GM10266 (cell line): ENCODE measurements around the gene OR14C36.

ENCODE experiments used
- DNase-seq: peaks from one replicate; pipeline ENCODE4 v3.0.0; 2012; ENCODE audit errors: extremely low spot score
- CTCF ChIP-seq: IDR thresholded peaks from 2 replicates; pipeline ENCODE4 v1.5.1; 2012; ENCODE audit warnings: mild to moderate bottlenecking, low read depth; ENCODE audit not compliant: control insufficient read depth, insufficient read depth; ENCODE audit errors: missing control alignments

OR14C36 gene

DNA sequence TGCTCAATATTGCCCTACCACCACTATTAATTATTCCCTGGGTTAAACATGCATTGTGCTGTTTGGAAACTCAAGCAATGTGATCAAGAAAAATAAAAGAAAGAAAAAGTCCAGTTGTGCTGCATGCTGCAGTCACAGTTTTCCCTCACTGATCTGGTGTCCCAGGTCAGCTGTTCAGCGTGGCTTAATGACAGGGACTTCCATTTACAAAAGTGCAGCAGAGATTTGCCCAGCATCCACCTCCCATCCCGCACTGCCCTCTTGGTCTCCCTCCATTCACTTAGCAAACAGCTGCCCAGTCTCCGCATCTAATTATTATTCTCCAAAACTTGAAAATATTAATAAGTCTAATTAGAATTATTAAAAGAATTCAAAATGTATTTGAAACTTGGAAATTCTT, 10.8 kb downstream of the OR14C36 start:
- no peak for TF ChIP-seq CTCF
- no peak for DNase-seq

DNA sequence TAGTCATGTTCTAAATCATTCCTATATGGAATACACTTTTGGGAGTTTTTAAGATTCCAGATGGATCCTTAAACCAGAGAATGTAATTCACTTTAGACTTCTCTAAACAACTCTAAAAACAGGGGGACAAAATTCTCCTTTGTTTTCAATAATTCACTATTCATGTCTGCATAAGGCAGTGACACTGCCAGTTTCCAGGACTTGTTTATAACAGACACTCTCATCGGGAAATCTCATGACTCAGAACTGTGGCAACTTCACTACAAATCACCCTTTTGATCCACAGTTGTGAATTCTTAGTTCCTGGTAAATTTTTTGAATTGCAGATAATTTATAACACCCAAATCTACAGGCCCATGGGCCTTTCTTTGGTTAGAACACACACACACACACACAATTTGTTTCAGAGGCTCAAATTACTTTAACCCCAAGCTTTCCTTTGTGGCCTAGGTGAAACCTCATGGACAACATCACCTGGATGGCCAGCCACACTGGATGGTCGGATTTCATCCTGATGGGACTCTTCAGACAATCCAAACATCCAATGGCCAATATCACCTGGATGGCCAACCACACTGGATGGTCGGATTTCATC, 12.6 kb downstream of the OR14C36 start, which contains the start of gene OR2T4:
Gene OR2T4, plus strand, starts transcription at position 545 of the 595 bp plus-strand sequence. Its CDS starts 0 bp downstream, at position 545.
- no peak for TF ChIP-seq CTCF
- no peak for DNase-seq

- DNase-seq = no peak
- TF ChIP-seq CTCF = no peak
Observed at GRCh38 chr1:248366609-248367008, 18.0 kb downstream of the OR14C36 start.

DNA sequence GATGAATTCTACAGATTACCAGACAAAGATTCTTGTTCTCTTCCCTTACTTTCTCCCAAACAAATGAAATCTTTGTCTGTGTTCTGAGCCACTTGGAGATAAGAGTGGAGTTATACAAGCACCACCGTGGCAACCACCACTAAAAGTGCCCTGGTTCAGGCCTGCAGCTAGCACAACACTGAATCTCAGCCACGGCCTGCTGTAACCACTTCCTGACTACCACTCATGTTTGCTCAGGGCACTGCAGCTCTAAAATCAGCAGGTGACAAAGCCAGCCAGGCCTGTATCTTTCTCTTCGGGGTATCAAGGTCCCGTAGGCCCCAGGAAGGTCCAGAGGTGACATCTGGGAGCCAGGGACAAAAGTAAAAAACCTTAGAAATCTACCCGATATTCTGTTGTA, 23.8 kb downstream of the OR14C36 start:
- no peak for DNase-seq
- TF ChIP-seq CTCF = no peak

DNA sequence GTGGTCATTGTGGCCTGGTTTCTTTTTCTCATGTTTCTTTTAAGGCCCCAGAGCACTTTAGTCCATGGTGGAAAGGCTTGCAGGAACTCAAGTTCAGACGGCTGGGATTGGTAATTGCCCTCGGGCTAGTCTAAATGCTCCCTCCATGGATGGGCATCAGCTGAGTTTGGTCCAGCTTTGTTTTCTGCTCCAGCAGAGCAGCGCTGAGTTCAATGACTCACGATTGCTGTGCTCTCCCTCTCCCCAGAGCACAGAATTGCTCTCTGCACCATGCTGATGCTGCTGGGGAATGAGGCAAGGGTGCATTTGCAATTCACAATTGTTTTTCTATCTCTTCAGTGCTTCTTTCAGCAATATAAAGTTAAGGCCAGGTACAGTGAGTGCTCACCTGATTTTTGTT, 25.2 kb downstream of the OR14C36 start:
- no peak for TF ChIP-seq CTCF

DNA sequence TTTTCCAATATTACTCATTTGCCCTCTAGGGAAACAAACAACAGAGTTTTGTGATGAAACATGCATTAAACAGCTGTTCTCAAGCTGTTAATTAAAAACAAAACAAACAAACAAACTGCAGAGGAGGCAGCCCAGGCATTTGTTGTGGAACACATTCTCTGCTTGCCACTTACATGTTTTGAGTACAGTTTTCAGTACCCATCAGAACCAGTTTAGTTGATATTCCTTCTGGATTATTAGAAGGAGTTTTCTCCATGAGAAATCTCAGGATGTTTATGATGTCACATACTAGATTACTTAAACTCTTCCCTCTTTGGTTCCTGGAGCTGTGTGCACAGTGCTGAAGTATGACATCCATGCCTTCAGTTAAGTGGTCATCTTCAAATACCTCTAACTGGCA, 26.9 kb downstream of the OR14C36 start, which contains the start of gene OR2T6:
Gene OR2T6, plus strand, starts transcription at position 301 of the 400 bp plus-strand sequence. CDS start 11,863 bp downstream, outside the sequence.
- no peak for DNase-seq
- TF ChIP-seq CTCF = no peak

More for the DNA sequence above, 25.2 kb downstream of the OR14C36 start:
- DNase-seq = no peak

DNA sequence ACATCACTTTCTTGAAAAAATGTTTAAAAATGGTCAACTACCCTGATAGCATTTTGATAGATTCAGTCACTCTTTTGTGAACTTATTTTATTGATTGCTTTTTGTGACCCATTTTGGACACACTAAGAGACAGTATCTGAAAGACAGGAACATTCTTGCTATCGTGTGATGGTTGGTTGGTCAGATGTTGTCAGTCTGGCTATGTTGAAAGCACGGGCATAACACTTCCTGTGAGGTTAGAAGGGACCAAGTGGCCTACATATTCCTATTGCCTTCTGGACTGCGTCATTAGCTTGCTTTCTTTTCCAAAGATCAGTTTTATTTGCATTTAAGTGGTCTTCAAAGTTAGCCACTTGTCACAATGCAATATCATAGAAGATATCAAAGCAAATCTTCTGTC, 28.3 kb downstream of the OR14C36 start:
- no peak for TF ChIP-seq CTCF
- no peak for DNase-seq
